ENCODE results near the gene DDAH1. TPM values are rescaled to one million over a fixed set of nuclear protein-coding genes. Genes with fewer than 3 reads are reported as not detected.
"Not testable (repeated sequence)": the region's sequence is repeated elsewhere in the genome, so short reads cannot be mapped to it uniquely, and the experiment has no call there.

DDAH1 gene
- total RNA-seq = 45.2 TPM

DNA sequence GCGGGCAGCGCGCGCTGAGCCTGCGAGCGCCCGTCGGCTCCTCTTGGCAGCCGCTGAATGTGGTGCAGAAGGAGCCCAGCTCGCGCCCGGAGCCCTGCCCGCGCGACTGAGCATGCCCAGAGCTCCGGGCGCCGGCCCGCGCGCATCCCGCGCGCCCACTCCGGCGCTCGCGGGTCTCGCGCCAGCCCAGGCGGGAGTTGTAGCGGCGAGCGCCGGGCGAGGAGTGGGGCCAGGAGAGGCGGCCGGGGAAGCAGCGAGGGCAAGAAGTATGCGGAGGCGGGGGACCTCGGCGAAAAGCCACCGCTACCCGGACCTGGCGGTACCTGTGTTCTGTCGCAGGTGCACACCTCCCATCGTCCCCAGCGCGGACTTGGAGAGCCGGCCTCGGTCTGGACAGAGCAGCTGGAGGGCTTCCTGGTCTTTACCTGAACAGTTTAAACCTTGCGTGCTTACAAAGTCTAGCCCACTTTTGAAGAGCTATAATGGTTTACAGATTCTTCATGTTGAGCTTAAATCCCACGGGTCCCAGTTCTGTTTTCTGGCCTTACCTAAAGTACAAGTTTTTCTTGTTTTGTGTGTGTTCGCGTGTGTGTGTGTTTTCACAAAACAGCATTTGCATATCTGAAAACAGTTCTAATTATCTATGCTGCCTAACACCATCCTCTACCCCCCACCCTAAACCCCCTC lies at the start of gene DDAH1:
TSS of gene DDAH1 (minus strand) at position 61 of the 687 bp plus-strand sequence. CDS start 114 bp downstream, outside the sequence.
- FAIRE-seq = no peak
- DNase-seq (ENCODE audit: low spot score in 2 of 2) = peak; percentile 66 to 79

DNA sequence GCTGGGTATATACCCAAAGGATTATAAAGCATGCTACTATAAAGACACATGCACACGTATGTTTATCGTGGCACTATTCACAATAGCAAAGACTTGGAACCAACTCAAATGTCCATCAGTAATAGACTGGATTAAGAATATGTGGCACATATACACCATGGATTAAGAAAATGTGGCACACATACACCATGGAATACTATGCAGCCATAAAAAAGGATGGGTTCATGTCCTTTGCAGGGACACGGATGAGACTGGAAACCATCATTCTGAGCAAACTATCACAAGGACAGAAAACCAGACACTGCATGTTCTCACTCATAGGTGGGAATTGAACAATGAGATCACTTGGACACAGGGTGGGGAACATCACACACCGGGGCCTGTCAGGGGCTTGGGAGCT lies 49.0 kb upstream of the DDAH1 start:
- FAIRE-seq; DNase-seq (ENCODE audit: low spot score in 2 of 2): not testable (repeated sequence)

- FAIRE-seq = no peak
- no peak for DNase-seq (ENCODE audit: low spot score in 2 of 2)
Measured at GRCh38 chr1:85504417-85504816, 39.5 kb upstream of the DDAH1 start.

DNA sequence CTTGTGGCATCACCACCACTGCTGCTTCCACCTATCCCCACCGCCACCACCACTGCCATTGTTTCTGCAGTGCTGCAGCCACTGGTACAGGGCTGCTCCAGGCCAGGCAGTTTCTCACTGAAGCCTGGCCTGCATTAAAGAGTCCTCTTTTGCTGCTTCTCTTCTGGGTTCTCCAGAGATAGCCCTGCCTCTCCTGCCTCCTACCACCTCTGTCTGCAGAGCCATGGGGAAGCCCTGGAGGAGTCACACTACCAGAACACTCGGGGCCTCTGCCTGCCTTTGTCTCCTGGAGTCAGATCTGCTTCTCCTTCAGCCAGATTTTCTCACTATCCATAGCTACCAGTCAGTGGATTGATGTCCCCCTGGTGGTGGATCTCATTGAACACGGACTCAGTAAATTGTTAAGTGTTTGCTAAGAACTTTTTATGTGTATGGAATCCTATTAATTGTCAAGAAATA lies 37.7 kb upstream of the DDAH1 start:
- FAIRE-seq (no peak), DNase-seq (ENCODE audit: low spot score in 2 of 2) (no peak)

DNA sequence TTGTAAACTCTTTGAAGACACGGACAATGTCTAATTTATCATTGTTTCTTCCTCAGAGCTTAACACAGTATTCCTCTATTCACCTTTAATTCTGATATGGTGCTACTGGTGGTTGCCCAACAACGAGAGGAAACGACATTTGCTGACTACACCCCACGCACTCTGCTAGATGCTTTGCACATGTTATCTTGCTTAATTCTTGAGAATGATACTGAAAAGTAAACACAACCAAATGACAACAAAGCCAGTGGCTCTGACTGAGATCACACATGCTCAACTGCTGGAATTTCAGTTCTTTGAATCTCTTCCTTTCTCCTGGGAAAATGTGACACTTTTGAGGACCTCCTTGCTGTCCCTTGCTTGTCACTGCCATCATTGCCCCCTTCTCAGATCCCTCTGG lies 37.2 kb upstream of the DDAH1 start:
- FAIRE-seq = no peak
- no peak for DNase-seq (ENCODE audit: low spot score in 2 of 2)

DNA sequence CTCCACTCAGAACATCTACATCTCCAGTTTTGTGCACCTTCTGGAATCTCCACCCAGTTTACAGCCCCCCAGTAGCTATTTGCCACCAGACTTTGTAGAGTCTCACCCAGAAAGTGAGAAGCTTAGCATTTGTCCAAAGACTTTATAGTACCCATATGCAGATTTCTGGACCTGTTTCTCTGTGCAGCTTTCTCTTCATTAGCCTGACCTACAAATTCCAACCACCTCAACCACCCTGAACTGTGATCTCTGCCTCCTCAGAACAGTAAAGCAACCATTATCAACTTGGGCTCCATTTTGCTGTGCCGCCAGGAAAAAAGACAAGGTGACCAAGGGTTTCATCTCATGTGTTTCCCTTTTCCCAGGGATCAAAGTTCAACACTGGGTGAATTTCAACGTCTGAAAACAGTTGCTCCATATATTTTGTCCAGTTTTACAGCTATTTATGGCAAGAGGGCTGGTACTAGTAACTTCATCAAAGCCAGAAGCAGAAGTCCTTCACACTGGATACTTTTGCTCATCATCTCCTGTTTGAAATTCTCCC lies 36.5 kb upstream of the DDAH1 start:
- FAIRE-seq (no peak), DNase-seq (ENCODE audit: low spot score in 2 of 2) (no peak)

DNA sequence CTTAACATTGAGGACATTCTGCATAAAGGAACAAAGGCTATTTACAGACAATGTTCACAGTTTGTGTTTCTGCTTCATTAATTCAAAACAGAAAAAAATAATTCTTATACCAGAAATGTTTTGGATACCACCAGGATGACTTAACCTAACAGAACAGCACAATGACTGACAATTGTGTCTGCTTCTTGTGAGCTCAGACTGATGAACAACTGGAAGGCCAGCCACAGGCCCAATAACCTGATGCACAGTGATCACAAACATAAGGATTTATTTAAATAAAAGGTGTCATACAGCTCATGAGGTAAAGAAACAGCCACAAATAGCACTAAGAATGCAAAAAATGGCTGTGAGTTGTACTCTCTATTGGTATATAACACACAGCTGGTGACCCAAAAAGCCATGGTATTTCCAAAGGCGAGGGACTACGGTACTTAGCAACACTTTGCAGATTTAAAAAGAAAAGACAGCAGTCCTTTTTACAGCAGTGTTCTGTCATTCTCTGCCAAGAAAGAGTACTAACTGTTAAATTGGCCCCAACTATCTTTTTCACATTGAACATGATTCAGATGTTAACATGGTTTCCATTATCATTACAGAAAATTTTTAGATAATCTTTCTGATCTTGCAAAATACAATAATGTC lies 32.1 kb upstream of the DDAH1 start:
- no peak for FAIRE-seq
- DNase-seq (ENCODE audit: low spot score in 2 of 2) = no peak

GRCh38 chr1:85495556-85495955 lies 30.6 kb upstream of the DDAH1 start:
- FAIRE-seq (no peak), DNase-seq (ENCODE audit: low spot score in 2 of 2) (no peak)

GRCh38 chr1:85494904-85495266 lies 29.9 kb upstream of the DDAH1 start:
- no peak for FAIRE-seq
- DNase-seq (ENCODE audit: low spot score in 2 of 2) = no peak

GRCh38 chr1:85494074-85494903 lies 29.3 kb upstream of the DDAH1 start:
- FAIRE-seq = no peak
- DNase-seq (ENCODE audit: low spot score in 2 of 2) = no peak

GRCh38 chr1:85490270-85490985 lies 25.5 kb upstream of the DDAH1 start:
- DNase-seq (ENCODE audit: low spot score in 2 of 2) (no peak), FAIRE-seq (no peak)

- FAIRE-seq (no peak), DNase-seq (ENCODE audit: low spot score in 2 of 2) (no peak)
Measured at GRCh38 chr1:85488126-85488525, 23.2 kb upstream of the DDAH1 start.

- no peak for DNase-seq (ENCODE audit: low spot score in 2 of 2)
Measured at GRCh38 chr1:85485516-85485915, 20.6 kb upstream of the DDAH1 start.

GRCh38 chr1:85484716-85485115 lies 19.8 kb upstream of the DDAH1 start:
- DNase-seq (ENCODE audit: low spot score in 2 of 2) = no peak
- FAIRE-seq = no peak

More at GRCh38 chr1:85485516-85485915, 20.6 kb upstream of the DDAH1 start:
- FAIRE-seq = no peak

DNA sequence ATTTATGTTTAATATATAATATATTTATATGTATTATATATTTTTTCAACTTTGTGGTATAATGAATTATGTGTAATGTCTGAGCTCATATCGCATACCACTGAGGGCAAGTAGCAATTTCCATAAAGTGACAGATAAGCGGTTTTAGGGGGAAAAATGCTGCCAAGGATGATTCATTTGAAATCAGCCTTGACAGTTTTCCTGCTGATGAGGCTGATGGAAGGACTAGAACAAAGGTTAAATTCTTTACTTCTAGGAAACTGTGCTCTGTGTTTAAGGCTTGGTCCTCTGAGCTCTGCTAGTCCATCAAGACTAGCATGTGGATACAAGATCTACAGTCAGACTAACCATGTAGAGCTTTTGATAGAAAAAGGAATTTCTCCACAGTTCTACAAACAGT lies 19.3 kb upstream of the DDAH1 start:
- DNase-seq (ENCODE audit: low spot score in 2 of 2) = no peak
- no peak for FAIRE-seq

DNA sequence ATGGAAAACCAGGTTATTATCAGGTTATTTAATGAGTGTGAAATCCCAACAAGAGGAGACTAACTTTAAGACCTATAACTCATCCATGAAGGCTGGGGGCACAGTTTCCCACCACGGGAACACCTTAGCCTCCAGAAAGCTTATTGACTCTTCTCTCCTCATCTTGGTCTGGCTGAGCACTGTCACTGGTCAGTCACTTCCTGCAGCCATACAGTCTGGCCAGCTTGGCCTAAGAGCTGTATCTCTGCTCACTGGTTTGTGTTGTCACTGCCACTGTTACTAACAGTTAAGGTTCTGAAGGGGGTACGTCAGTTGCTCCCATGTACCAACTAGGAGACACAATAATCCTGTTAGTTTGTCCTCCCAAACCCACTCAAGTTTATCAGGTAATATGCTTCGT lies 16.7 kb upstream of the DDAH1 start:
- DNase-seq (ENCODE audit: low spot score in 2 of 2) (no peak), FAIRE-seq (no peak)

GRCh38 chr1:85480566-85480965 lies 15.6 kb upstream of the DDAH1 start:
- no peak for FAIRE-seq
- no peak for DNase-seq (ENCODE audit: low spot score in 2 of 2)

DNA sequence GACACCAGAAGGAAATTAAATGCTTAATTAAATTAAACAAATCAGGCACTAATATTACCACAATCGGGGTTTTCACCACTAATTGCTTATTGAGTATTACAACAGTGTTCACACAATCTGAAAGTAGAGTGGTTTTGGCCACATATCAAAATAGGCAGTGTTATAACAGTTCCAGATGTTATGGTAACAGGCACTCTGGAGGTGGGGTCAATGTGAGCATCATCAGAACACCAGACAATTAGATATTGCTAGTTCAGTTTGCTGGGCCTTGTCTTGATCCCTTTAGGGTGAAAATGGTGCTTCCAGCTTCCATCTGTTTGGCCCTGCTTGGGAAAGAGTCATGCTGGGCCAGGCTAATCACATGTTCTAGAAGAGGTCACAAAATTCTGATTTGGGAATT lies 14.5 kb upstream of the DDAH1 start:
- no peak for DNase-seq (ENCODE audit: low spot score in 2 of 2)
- FAIRE-seq = no peak

DNA sequence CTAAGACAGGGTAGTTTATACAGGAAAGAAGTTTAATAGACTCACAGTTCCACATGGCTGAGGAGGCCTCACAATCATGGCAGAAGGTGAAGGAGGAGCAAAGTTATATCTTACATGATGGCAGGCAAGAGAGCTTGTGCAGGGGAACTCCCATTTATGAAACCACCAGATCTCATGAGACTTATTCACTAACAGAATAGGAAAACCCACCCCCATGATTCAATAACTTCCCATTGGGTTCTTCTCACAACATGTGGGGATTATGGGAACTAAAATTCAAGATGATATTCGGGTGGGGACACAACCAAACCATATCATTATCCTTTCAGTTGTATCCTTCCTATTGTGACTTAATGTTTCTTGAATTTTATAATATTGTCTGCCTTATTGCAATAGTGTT lies 13.4 kb upstream of the DDAH1 start:
- no peak for DNase-seq (ENCODE audit: low spot score in 2 of 2)
- no peak for FAIRE-seq

DNA sequence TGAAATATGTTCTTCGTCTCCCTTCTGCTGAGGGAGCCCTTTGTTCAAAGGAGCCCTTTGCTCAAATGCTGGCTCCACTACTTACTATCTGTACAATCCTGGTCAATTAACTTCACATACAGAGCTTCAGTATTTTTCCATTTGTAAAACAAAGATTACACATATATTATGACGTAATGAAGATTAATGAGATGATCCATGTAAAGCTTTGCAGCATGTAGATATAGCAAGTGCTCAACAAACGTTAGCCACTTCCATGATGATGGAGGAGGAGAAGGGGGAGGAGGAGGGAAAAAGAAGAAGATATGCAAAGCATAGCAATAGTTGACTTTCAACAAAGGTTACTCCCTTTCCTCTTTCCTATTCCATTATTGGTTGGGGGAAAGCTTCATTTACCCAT lies 10.1 kb upstream of the DDAH1 start:
- FAIRE-seq = no peak
- DNase-seq (ENCODE audit: low spot score in 2 of 2) = no peak
